ENCODE results near the gene IL17RE. TPM values are rescaled to one million over a fixed set of nuclear protein-coding genes. Genes with fewer than 3 reads are reported as not detected.
"Not testable (repeated sequence)": the region's sequence is repeated elsewhere in the genome, so short reads cannot be mapped to it uniquely, and the experiment has no call there.

IL17RE gene
- total and polyA plus RNA-seq, 2 of the 13 experiments (the other 11 are each of a cell fraction or from before 2014, with no cell fraction given), result 14.5 to 24.1 TPM

- H3K36me3 ChIP-seq (replicated peaks in 1 of 2; ENCODE audit: control insufficient read depth in 1 of 2, insufficient read depth in 2 of 2, low read length in 2 of 2); DNase-seq (ENCODE audit: low spot score); ATAC-seq; H3K9me3 ChIP-seq (ENCODE audit: low read length); H3K27me3 ChIP-seq (ENCODE audit: control insufficient read depth in 1 of 2, insufficient read depth in 2 of 2, low read length in 2 of 2); H3K4me2 ChIP-seq (ENCODE audit: low read depth, low read length); H2AFZ ChIP-seq (ENCODE audit: low read length); H3K9ac ChIP-seq (ENCODE audit: insufficient read depth, low read depth, low read length); H3K4me3 ChIP-seq (replicated peaks in 1 of 3; ENCODE audit: insufficient read depth in 1 of 3, low read depth in 2 of 3, low read length in 3 of 3); CTCF ChIA-PET (ENCODE audit: low intra/inter-chr PET ratio, low total read pairs); BruUV-seq (replicated peaks); H4K20me1 ChIP-seq (ENCODE audit: insufficient read depth, low read length): not testable (repeated sequence)
- in situ Hi-C loops (cut with HindIII; ENCODE audit: extremely low pct_ligation_motif_present, low pct_unique_long_range_greater_than_20kb), result loop anchor here (5.0 kb wide), 1 partner anchor 33 kb away; no protein-coding TSS in a partner anchor
- 89% methylated on average over 3 of the region's 3 CpGs for WGBS (ENCODE audit: low lambda C conversion rate)
- Histone ChIP-seq H3K79me2 (ENCODE audit: insufficient read depth, low read length) (peaks cover 23% of the 10 kb centered on the region), H3K4me1 (ENCODE audit: insufficient read depth, low read length) (peaks cover 74% of the 10 kb centered on the region), H3K27ac (ENCODE audit: extremely low read length, insufficient read depth, low read length) (peak overlapping the region; percentile 100)
- TF ChIP-seq ZNF121 (CRISPR knock-in tag; IDR thresholded peaks at IDR 0.05) (0 out of 2 replicates have a peak, but pooled peaks have one; percentile 60), POLR2A (IDR thresholded peaks at IDR 0.05; ENCODE audit: insufficient read depth in 1 of 2, low read depth in 2 of 2, low read length in 2 of 2) (0 out of 4 replicates have a peak, but pooled peaks of 1 of the 2 experiments have one; percentile 18)
- POLR2A ChIA-PET, result interaction anchor here (1.3 to 1.4 kb wide), 2 partner anchors 31 to 56 kb away, joined by 3 read pairs; no protein-coding TSS in a partner anchor
- FAIRE-seq, result peak; percentile 30
- intact Hi-C loops (cut with micrococcal nuclease; ENCODE audit: unreplicated experiment), result loop anchor here (5.0 kb wide), 1 partner anchor 37 kb away; the partner anchor contains the start of gene CRELD1
Measured at GRCh38 chr3:9895715-9896114, 6.9 kb upstream of the IL17RE start.

GRCh38 chr3:9896755-9897407, 5.8 kb upstream of the IL17RE start:
- not testable (repeated sequence) for H4K20me1 ChIP-seq (ENCODE audit: insufficient read depth, low read length); FAIRE-seq; H3K9me3 ChIP-seq (ENCODE audit: low read length); BruUV-seq (replicated peaks); H3K36me3 ChIP-seq (replicated peaks in 1 of 2; ENCODE audit: control insufficient read depth in 1 of 2, insufficient read depth in 2 of 2, low read length in 2 of 2); H3K27me3 ChIP-seq (ENCODE audit: control insufficient read depth in 1 of 2, insufficient read depth in 2 of 2, low read length in 2 of 2); H2AFZ ChIP-seq (ENCODE audit: low read length); TF ChIP-seq FOXP1 (CRISPR knock-in tag; IDR thresholded peaks at IDR 0.05)
- Histone ChIP-seq H3K4me1 (ENCODE audit: insufficient read depth, low read length) (peaks cover 82% of the 10 kb centered on the region), H3K4me2 (ENCODE audit: low read depth, low read length) (peak overlapping the region; percentile 98), H3K27ac (ENCODE audit: extremely low read length, insufficient read depth, low read length) (peak overlapping the region; percentile 100), H3K79me2 (ENCODE audit: insufficient read depth, low read length) (peaks cover 11% of the 10 kb centered on the region), H3K9ac (ENCODE audit: insufficient read depth, low read depth, low read length) (peak overlapping the region; percentile 85), H3K4me3 (replicated peaks in 1 of 3; ENCODE audit: insufficient read depth in 1 of 3, low read depth in 2 of 3, low read length in 3 of 3) (peak overlapping the region in 1 of 3 experiments; percentile 67; a peak in 1 of 6 replicates)
- ATAC-seq, result peak; percentile 14
- peak; percentile 50 for DNase-seq (ENCODE audit: low spot score)
- intact Hi-C loops (cut with micrococcal nuclease; ENCODE audit: unreplicated experiment), result loop anchor here (5.0 kb wide), 1 partner anchor 35 kb away; the partner anchor contains the start of gene CRELD1
- 26% methylated on average over 10 of the region's 10 CpGs for WGBS (ENCODE audit: low lambda C conversion rate)
- POLR2A ChIA-PET, result interaction anchor here (1.0 to 9.3 kb wide), 15 partner anchors 7 to 104 kb away, joined by 3 to 298 read pairs (median 6); partner anchors contain the start of genes ARPC4, CIDEC, CRELD1 and IL17RC
- in situ Hi-C loops (cut with HindIII; ENCODE audit: extremely low pct_ligation_motif_present, low pct_unique_long_range_greater_than_20kb), result loop anchor here (5.0 kb wide), 1 partner anchor 35 kb away; no protein-coding TSS in a partner anchor
- CTCF ChIA-PET (ENCODE audit: low intra/inter-chr PET ratio, low total read pairs), result interaction anchor here (1.3 kb wide), 1 partner anchor 50 kb away, joined by 3 read pairs; no protein-coding TSS in a partner anchor
- TF ChIP-seq IRF2 (CRISPR knock-in tag; IDR thresholded peaks at IDR 0.05) (0 out of 2 replicates have a peak, but pooled peaks have one; percentile 6), KDM1A (CRISPR knock-in tag; IDR thresholded peaks at IDR 0.05) (peak; percentile 81; the same call in 1 of the 2 replicates), MXI1 (IDR thresholded peaks at IDR 0.05; ENCODE audit: borderline replicate concordance, low read depth, low read length) (peak; percentile 18; the same call in 1 of the 3 replicates), SALL1 (CRISPR knock-in tag; IDR thresholded peaks at IDR 0.05) (peak; percentile 13; the same call in 1 of the 2 replicates), CEBPG (CRISPR knock-in tag; IDR thresholded peaks at IDR 0.05) (peak; percentile 63), ARID5B (CRISPR knock-in tag; IDR thresholded peaks at IDR 0.05) (0 out of 2 replicates have a peak, but pooled peaks have one; percentile 28), ZNF354B (CRISPR knock-in tag; IDR thresholded peaks at IDR 0.05) (peak; percentile 50; the same call in 1 of the 2 replicates), ZNF605 (CRISPR knock-in tag; IDR thresholded peaks at IDR 0.05) (0 out of 2 replicates have a peak, but pooled peaks have one; percentile 42), FOXP1 (IDR thresholded peaks at IDR 0.05) (peak; percentile 8; the same call in 1 of the 2 replicates), GATAD2A (CRISPR knock-in tag; IDR thresholded peaks at IDR 0.05) (0 out of 2 replicates have a peak, but pooled peaks have one; percentile 6)

All from HepG2 (cell line).